C4-2B (cell line): ENCODE measurements around the gene SERTAD3.

Experiments
- CTCF ChIP-seq: fragments of 450-650 bp; conservative IDR thresholded peaks from 2 replicates; pipeline ENCODE4 v1.5.1; 2017; ENCODE audit warnings: mild to moderate bottlenecking
- ZFX ChIP-seq: fragments of 450-650 bp; IDR thresholded peaks from 2 replicates; pipeline ENCODE4 v1.6.1; 2017

DNA sequence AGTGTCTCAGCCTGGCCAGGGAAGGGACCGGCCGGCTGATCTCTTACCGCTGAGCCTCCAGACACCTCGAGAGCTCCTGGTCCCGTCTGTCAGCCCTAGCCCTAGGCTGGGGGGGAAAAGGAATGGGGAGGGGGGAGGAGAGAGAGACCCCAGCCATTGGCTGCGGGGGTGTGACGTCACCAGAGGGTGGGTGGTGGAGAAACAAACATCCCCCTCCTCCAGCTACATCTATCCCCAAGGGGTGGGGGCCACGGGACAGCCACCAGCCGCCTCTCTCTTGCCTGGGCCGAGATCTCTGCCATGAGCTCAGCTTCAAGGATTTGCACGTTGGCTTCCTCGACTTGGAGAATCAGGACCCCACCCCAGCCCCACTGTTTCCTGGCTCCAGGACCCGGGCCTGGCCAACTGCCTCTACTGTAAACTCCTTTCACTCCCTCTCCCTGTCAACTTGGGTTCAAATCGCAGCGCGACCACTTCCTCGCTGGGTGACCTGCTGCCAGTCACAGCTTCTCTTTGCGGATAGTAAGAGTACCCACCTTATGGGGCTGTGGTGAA, 30.8 kb downstream of the SERTAD3 start, which contains the start of gene PRX:
- no peak for TF ChIP-seq CTCF
- no peak for TF ChIP-seq ZFX
